Measurements from ENCODE around the gene TMEM190. TPM values are rescaled to one million over a fixed set of nuclear protein-coding genes. Genes with fewer than 3 reads are reported as not detected.
A peak's percentile ranks its signal among the peaks of the same experiment; 100 is the strongest.

The TMEM190 gene
- total RNA-seq, 1 donor from 2014 or later, result 16.2 TPM

DNA sequence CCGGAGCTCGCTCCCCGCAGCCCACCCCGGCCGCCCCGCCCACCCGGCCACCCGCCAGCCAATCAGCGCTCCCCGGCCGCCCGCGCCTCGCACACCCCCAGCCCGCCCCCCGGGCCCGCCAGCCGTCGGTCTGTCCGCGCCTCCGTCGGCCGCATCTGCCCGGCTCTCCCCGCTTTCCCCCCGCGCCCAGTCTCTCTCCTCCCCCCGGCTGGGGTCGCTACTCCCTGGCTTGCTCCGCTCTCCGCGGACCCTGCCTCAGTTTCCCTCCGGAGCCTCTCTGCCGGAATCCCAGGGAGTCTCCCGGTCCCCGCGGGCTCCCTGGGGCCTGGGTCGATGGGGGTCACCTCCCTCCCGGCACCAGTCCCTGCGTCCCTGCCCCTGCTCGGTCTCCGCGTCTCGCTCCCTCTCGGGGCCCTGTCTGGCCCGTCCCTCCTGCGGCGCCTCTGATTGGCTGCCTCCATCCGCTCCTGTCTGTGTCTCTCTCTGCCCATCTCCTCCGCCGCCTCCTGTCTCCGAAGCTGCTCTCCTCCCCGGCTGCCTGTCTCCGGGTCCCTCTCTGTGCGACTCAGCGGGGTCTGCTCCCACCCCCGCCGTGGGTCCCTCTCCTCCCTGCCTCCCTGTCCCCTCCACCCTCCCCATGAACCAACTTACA, 6.8 kb upstream of the TMEM190 start:
- Histone ChIP-seq H3K9me3 (no peaks in the 10 kb centered on the region), H3K4me3 (peak overlapping the region; percentile 35), H3K36me3 (no peaks in the 10 kb centered on the region), H3K27ac (no peak overlapping the region), H3K27me3 (ENCODE audit: low read depth) (peaks cover 54% of the 10 kb centered on the region), H3K4me1 (peaks cover 7% of the 10 kb centered on the region)
- TF ChIP-seq, protein P1, sequence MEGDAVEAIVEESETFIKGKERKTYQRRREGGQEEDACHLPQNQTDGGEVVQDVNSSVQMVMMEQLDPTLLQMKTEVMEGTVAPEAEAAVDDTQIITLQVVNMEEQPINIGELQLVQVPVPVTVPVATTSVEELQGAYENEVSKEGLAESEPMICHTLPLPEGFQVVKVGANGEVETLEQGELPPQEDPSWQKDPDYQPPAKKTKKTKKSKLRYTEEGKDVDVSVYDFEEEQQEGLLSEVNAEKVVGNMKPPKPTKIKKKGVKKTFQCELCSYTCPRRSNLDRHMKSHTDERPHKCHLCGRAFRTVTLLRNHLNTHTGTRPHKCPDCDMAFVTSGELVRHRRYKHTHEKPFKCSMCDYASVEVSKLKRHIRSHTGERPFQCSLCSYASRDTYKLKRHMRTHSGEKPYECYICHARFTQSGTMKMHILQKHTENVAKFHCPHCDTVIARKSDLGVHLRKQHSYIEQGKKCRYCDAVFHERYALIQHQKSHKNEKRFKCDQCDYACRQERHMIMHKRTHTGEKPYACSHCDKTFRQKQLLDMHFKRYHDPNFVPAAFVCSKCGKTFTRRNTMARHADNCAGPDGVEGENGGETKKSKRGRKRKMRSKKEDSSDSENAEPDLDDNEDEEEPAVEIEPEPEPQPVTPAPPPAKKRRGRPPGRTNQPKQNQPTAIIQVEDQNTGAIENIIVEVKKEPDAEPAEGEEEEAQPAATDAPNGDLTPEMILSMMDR (IDR thresholded peaks at IDR 0.05), result no peak
- peak in 1 of 2 donors; percentile 26 for ATAC-seq
- intact Hi-C loops (cut with DNase I), result no loop called here
- DNase-seq, result peak; percentile 50

DNA sequence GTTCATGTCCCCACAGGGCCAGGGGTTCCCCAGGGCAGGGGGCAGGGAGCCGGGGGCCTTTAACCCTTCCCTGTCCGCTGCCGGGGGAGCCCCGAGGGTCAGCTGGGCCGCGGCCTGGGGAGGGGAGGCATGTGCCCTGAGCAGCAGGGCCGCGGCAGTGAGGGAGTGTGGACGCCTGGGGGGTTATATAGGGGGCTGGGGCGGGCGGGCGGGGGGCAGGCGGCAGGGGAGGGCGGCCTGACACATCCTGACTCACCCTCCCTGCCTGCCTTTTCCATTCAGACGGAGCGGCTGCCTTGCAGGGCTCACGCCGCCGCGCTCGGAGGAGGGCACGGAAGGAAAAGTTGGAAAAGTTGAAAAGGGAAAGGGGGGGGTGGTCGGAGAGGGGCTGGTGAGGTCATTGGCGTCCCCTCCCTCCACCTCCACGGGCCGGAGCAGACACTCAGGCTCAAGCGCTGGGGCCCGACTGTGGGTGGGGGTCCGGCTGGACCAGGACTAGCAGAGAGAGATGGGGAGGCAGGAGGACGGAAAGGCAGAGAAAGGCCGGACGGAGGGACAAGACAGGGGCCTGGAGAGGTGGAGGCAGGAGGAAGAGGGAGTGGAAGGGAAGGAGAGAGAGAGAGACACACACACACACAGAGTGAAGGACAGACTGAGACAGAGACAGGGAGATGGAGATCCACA, 6.2 kb upstream of the TMEM190 start, which contains the start of gene IL11:
Gene IL11 (minus strand): TSS at position 159 of the 684 bp plus-strand sequence. CDS start 153 bp downstream, at position 6.
- no peaks in the 10 kb centered on the region for H3K36me3 ChIP-seq
- ATAC-seq (peak in 1 of 2 donors; percentile 2), DNase-seq (no peak)
- H3K4me1 ChIP-seq, result peaks cover 7% of the 10 kb centered on the region
- TF ChIP-seq, protein P1 (IDR thresholded peaks at IDR 0.05), result no peak
- H3K9me3 ChIP-seq, result no peaks in the 10 kb centered on the region
- H3K27ac ChIP-seq, result no peak within 1 kb of the TSS
- H3K27me3 ChIP-seq (ENCODE audit: low read depth), result peaks cover 55% of the 10 kb centered on the region
- intact Hi-C loops (cut with DNase I), result no loop called here
- peak within 1 kb of the TSS; percentile 39 for H3K4me3 ChIP-seq

DNA sequence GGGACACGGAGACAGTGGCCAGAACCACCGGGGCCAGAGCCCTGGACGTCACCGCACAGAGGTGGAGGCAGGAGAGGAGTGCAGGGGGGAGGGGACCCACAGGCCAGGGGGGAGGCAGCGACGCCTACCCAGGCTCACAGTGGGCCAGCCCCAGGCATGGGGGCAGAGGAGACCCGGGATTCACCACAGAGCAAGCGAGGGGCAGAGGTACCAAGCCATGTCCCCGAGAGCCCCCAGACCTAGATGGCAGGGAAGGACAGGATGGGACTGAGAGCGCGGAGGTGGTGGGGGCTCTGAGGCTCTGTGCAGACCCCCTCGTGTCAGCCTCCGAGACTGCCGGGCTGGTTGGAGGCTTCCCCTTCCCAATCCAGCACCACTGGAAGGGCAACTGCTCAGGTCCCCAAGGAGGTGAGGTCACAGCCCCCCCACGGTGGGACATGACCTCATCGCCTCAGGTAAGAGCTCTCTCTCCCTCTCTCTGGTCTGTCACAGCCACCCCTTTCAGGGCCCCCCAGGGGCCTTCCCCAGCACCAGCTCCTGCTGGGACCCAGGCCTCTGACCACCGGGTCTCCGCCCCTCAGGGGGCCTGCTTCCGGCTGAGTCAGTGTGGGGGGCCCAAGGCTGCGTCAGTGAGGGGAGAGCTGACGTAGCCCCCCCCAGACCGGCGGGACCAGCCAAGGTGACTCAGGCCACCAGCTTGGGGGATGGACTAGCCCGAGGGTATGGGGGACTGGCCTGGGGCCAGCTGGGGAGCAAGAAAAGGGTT, 4.1 kb upstream of the TMEM190 start:
- intact Hi-C loops (cut with DNase I), result no loop called here
- TF ChIP-seq, protein P1 (IDR thresholded peaks at IDR 0.05), result no peak
- ATAC-seq (no peak), DNase-seq (no peak)
- Histone ChIP-seq H3K36me3 (no peaks in the 10 kb centered on the region), H3K4me1 (peaks cover 7% of the 10 kb centered on the region), H3K27me3 (ENCODE audit: low read depth) (peaks cover 64% of the 10 kb centered on the region), H3K4me3 (no peak overlapping the region), H3K9me3 (no peaks in the 10 kb centered on the region), H3K27ac (no peak overlapping the region)

DNA sequence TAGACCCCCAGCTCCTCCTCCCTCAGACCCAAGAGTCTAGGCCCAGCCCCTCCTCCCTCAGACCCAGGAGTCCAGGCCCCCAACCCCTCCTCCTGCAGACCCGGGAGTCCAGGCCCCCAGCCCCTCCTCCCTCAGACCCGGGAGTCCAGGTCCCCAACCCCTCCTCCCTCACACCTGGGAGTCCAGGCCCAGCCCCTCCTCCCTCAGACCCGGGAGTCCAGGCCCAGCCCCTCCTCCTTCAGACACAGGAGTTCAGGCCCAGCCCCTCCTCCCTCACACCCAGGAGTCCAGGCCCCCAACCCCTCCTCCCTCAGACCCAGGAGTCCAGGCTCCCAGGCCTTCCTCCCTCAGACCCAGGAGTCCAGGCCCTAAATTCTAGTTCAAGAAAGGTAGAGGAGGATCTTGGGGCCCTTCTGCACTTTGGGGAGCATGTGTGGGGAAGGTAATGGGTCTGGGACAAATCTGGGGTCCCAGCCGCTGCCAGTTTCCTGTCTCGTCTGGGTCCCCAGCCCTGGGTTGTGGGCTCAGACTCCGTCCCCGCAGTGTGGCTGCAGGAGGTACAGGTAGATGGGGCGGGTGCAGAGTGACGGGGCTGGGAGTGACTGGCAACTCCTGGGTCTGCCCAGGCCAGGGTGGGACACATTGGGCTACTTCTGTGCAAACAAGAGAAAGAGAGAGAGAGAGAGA, 3.2 kb upstream of the TMEM190 start:
- peaks cover 7% of the 10 kb centered on the region for H3K4me1 ChIP-seq
- no peak for ATAC-seq
- DNase-seq, result no peak
- peaks cover 63% of the 10 kb centered on the region for H3K27me3 ChIP-seq (ENCODE audit: low read depth)
- no peaks in the 10 kb centered on the region for H3K36me3 ChIP-seq
- TF ChIP-seq, protein P1 (IDR thresholded peaks at IDR 0.05), result no peak
- no peak overlapping the region for H3K27ac ChIP-seq
- H3K4me3 ChIP-seq, result no peak overlapping the region
- no peaks in the 10 kb centered on the region for H3K9me3 ChIP-seq
- intact Hi-C loops (cut with DNase I), result no loop called here

Measured in lower lobe of right lung (tissue), 2 donors.